HepG2 (cell line): ENCODE data around the gene FOXD4L1.
"Not testable (repeated sequence)": the region's sequence is repeated elsewhere in the genome, so short reads cannot be mapped to it uniquely, and the experiment has no call there.

Experiments used
- CTCF ChIP-seq: sonication (generic); formaldehyde crosslinking; IDR thresholded peaks from 2 replicates; pipeline ENCODE4 v1.5.0; 2020; ENCODE audit warnings: mild to moderate bottlenecking, missing genetic modification reagents, moderate library complexity
- HINFP ChIP-seq: sonication (generic); formaldehyde crosslinking; IDR thresholded peaks from 2 replicates; pipeline ENCODE4 v1.4.0; 2020; ENCODE audit warnings: low read depth, mild to moderate bottlenecking, missing genetic modification reagents
- HNF1A ChIP-seq, 2 experiments: sonication (generic) in 1 of 2; formaldehyde crosslinking in 1 of 2; IDR thresholded peaks; 2 replicates each; pipeline versions ENCODE4 v1.4.0 to v1.6.1; 2016 to 2020; ENCODE audit warnings: borderline replicate concordance in 1 of 2, low read depth in 1 of 2, mild to moderate bottlenecking in 1 of 2, missing genetic modification reagents in 1 of 2
- NPAS2 ChIP-seq: sonication (generic); formaldehyde crosslinking; IDR thresholded peaks from 2 replicates; pipeline ENCODE4 v1.8.0; 2022; ENCODE audit warnings: mild to moderate bottlenecking, missing genetic modification reagents, borderline replicate concordance
- SP140L ChIP-seq: sonication (generic); formaldehyde crosslinking; IDR thresholded peaks from 2 replicates; pipeline ENCODE4 v1.4.0; 2020; ENCODE audit warnings: missing genetic modification reagents, borderline replicate concordance
- TFE3 ChIP-seq: IDR thresholded peaks from 2 replicates; pipeline ENCODE4 v1.6.1; 2016
- YY1 ChIP-seq: IDR thresholded peaks from 2 replicates; pipeline ENCODE4 v1.6.1; 2011; ENCODE audit warnings: low read length, low read depth, moderate library complexity, mild to moderate bottlenecking; ENCODE audit not compliant: insufficient read depth, insufficient replicate concordance

GRCh38 chr2:113510913-113511312 is 12.4 kb downstream of the FOXD4L1 start:
- TF ChIP-seq TFE3 (CRISPR knock-in tag); CTCF (CRISPR knock-in tag); NPAS2 (CRISPR knock-in tag); HINFP; SP140L (CRISPR knock-in tag); YY1; HNF1A (IDR thresholded peaks at IDR 0.05; ENCODE audit: low read depth); HNF1A (CRISPR knock-in tag; IDR thresholded peaks at IDR 0.05; ENCODE audit: borderline replicate concordance): not testable (repeated sequence)
